ENCODE data around the gene TTLL11.

DNA sequence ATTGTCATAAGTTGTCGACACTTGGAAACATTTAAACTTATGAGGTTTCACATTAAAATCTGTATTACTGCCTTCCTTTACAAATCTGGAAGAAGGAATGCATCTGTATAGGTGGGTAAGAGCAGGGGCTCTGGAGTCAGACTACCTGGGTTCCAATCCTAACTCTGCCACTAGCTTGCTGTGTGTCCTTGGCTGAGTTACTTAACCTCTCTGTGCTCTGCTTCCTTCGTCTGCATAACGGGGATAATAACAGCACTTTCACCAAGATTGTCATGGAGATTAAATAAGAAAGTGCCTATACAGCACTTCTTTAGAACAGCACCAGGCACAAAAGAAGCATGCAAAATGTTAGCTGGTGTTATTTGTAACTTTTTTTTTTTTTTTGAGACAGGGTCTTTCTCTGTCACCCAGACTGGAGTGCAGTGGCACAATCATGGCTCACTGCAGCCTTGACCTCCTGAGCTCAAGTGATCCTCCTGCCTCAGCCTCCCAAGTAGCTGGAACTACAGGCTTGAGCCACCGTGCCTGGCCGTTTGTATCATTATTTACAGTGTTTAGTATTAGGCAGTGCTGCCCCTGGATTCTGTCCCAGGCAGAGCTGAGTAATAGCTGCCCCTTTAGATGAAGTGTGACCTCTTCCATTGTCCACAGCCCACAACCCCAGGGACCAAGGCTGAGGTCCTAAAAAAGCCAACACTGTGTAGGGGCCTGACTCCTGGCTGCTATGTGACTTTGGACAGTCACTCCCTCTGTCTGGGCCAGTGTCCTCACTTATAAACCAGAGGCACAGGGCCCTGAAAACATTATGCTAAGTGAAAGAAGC, 25.4 kb upstream of the TTLL11 start:
- TF ChIP-seq EZH2 (IDR thresholded peaks at IDR 0.05; ENCODE audit: low read length, unreplicated experiment) (no peak), EZH2phosphoT487 (IDR thresholded peaks at IDR 0.05; ENCODE audit: borderline replicate concordance, low read length) (no peak)
- TF ChIP-seq, protein P1, sequence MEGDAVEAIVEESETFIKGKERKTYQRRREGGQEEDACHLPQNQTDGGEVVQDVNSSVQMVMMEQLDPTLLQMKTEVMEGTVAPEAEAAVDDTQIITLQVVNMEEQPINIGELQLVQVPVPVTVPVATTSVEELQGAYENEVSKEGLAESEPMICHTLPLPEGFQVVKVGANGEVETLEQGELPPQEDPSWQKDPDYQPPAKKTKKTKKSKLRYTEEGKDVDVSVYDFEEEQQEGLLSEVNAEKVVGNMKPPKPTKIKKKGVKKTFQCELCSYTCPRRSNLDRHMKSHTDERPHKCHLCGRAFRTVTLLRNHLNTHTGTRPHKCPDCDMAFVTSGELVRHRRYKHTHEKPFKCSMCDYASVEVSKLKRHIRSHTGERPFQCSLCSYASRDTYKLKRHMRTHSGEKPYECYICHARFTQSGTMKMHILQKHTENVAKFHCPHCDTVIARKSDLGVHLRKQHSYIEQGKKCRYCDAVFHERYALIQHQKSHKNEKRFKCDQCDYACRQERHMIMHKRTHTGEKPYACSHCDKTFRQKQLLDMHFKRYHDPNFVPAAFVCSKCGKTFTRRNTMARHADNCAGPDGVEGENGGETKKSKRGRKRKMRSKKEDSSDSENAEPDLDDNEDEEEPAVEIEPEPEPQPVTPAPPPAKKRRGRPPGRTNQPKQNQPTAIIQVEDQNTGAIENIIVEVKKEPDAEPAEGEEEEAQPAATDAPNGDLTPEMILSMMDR (conservative IDR thresholded peaks at IDR 0.05; ENCODE audit: low read depth, low read length): no peak
